GM11168 (cell line): ENCODE measurements around the gene PGGHG.

Experiments used
- in situ Hi-C: fragments of 300-500 bp; cut with MboI; formaldehyde crosslinking; loops from one replicate; pipeline ENCODE4 v1.12.0; 2022; ENCODE audit warnings: low sequenced_read_pairs; ENCODE audit not compliant: unreplicated experiment

Gene PGGHG

DNA sequence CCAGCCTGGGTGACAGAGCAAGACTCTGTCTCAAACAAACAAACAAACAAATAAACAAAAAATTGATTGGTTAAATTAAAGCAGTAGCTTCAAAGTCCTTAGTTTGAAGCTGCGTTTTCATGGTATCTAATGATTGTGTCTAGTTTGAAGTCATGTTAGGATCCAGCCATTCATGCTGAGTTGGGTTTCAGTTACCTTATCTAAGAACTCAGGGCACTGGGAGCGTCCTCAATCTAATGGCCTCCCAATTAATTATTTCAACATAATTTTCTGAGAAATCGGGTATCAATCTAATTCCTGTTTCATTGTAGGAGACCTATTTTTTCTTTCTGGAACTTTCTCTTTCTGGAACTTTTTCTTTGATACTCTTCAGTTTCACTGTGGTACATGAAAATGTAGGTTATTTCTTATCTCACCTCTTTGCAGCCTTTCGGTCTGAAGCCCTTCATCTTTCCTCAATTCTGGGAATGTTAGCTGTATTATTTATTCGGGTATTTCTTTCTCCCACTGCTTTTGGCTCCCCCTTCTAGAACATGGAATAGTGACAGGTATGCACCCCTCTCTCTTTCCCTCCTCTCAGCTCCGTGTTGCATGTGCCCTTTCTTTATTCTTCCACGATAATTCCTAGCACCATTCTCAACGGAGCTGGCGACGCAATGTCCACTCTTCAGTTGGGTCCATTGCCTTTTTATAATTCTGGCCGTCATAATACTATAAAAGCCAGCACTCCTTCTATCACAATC is 56.1 kb downstream of the PGGHG start:
- in situ Hi-C loops: loop anchor here (5.0 kb wide), 1 partner anchor 43 kb away; no protein-coding TSS in a partner anchor
